Breast epithelium (tissue), 3 donors: ENCODE measurements around the gene SF1.

Experiments used
- CTCF ChIP-seq, 3 donors: fragments of 450-650 bp; IDR thresholded peaks; one replicate each; pipeline ENCODE4 v1.5.1; 2016 to 2017; ENCODE audit warnings: antibody characterized with exemption in 3 of 3, mild to moderate bottlenecking in 3 of 3, moderate library complexity in 3 of 3
- POLR2AphosphoS5 ChIP-seq, 3 donors: sonication (generic); formaldehyde crosslinking; IDR thresholded peaks; one replicate each; pipeline ENCODE4 v1.6.1; 2017; ENCODE audit warnings: antibody characterized with exemption in 3 of 3

- no peak for TF ChIP-seq POLR2AphosphoS5 (IDR thresholded peaks at IDR 0.05)
- TF ChIP-seq CTCF (IDR thresholded peaks at IDR 0.05) = no peak
These were observed 16.1 kb downstream of the SF1 start for GRCh38 chr11:64762277-64762673.
